LNCAP (cell line): ENCODE measurements around the gene ASTN2.

Experiments used
- TF ChIP-seq, protein P1 (sequence below): fragments of 450-650 bp; IDR thresholded peaks from 2 replicates; pipeline ENCODE4 v1.5.1; 2017; ENCODE audit warnings: mild to moderate bottlenecking

The ASTN2 gene

DNA sequence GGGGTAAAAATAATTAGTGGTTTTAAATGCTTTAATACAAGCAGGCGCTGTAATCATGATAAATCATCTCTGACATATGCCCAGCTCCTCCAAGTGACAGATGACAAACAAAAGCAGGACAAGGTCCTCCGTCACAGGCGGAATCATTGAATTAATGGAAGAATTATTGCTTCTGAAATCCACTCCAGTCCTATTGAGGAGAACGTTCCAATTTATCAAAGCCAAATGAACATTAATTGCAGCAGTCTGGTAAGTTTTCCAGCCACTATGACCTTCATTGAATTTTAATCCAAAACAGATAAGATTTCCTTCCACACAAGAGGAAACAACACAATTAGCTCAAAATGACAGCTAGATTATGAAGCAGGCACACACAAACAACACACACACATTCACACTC lies 136.8 kb downstream of the ASTN2 start:
- TF ChIP-seq, protein P1, sequence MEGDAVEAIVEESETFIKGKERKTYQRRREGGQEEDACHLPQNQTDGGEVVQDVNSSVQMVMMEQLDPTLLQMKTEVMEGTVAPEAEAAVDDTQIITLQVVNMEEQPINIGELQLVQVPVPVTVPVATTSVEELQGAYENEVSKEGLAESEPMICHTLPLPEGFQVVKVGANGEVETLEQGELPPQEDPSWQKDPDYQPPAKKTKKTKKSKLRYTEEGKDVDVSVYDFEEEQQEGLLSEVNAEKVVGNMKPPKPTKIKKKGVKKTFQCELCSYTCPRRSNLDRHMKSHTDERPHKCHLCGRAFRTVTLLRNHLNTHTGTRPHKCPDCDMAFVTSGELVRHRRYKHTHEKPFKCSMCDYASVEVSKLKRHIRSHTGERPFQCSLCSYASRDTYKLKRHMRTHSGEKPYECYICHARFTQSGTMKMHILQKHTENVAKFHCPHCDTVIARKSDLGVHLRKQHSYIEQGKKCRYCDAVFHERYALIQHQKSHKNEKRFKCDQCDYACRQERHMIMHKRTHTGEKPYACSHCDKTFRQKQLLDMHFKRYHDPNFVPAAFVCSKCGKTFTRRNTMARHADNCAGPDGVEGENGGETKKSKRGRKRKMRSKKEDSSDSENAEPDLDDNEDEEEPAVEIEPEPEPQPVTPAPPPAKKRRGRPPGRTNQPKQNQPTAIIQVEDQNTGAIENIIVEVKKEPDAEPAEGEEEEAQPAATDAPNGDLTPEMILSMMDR: no peak

GRCh38 chr9:117276444-117276843 lies 138.4 kb downstream of the ASTN2 start:
- TF ChIP-seq, protein P1: no peak

DNA sequence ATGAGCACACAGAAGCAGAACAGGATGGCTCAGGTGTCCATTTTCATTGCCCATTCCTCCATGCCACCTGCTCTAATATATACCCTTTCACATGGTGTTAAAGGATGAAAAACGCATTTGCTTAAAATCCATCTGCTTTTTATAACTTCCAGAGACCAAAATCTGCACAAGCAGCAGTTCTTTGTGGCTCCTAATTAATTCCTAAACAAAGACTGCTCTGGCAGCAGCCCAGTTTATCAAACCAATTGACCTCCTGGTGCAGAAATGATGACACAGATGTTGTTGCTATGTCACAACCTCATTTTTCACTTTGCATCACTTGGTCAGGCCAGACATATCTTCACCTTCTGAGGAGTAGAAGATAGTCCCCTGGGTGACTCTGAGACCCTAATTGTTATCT lies 141.2 kb downstream of the ASTN2 start:
- TF ChIP-seq, protein P1: no peak

DNA sequence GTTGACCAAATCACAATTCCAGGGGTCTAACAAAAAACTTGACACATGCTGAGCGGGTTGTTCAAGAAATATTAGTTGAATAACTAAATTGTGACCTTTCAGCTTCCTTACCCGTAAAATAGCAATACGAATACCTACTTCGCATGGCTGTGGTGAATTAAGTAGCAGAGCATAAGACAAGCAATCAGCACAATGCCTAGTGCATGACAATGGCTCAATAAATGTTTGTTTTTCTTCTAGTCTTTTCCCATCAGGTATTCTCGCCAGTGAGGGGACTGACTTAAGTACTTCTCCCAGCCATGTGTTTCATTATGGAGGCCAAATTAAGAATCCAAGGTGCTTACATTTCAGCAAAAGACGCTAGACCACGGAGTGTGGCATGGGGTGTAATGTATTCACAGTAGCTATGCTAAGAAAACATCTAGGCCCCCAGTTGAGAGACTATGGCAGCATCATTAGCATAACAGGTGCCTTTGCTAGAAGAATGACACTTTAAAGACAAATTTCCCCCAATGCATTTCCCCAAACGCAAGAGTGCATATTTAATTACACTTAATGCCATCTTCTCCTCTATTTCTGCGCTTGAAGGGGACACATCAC lies 145.9 kb downstream of the ASTN2 start:
- TF ChIP-seq, protein P1: no peak

- TF ChIP-seq, protein P1: no peak
Measured at GRCh38 chr9:117266855-117267497, 147.9 kb downstream of the ASTN2 start.

- TF ChIP-seq, protein P1: no peak
Measured at GRCh38 chr9:117265253-117265652, 149.6 kb downstream of the ASTN2 start.

GRCh38 chr9:117258184-117258866 lies 156.5 kb downstream of the ASTN2 start:
- TF ChIP-seq, protein P1: no peak
